Gastroesophageal sphincter (tissue), 4 donors: ENCODE results near the gene NAALADL2. TPM values are rescaled to one million over a fixed set of nuclear protein-coding genes. Genes with fewer than 3 reads are reported as not detected.
A peak's percentile ranks its signal among the peaks of the same experiment; 100 is the strongest.
"Not testable (repeated sequence)": the region's sequence is repeated elsewhere in the genome, so short reads cannot be mapped to it uniquely, and the experiment has no call there.

ENCODE experiments used
- ATAC-seq: fragments of 150-250 bp; one replicate; pipeline ENCODE4 v1.9.1; 2016; ENCODE audit warnings: mild to moderate bottlenecking, moderate library complexity
- H3K27ac ChIP-seq, 4 donors: fragments of 200-600 bp; sonication (generic) in 3 of 4; 1 replicate in 3 of 4; 2 replicates in 1 of 4; pipeline ENCODE4 v1.5.1; 2016 to 2019
- H3K27me3 ChIP-seq: fragments of 200-600 bp; sonication (generic); one replicate; pipeline ENCODE4 v1.5.1; 2019
- H3K36me3 ChIP-seq, 2 donors: fragments of 200-600 bp; sonication (generic); one replicate each; pipeline ENCODE4 v1.5.1; 2019; ENCODE audit warnings: control low read depth in 1 of 2
- H3K4me1 ChIP-seq, 3 donors: fragments of 200-600 bp; sonication (generic); 1 replicate in 2 of 3; 2 replicates in 1 of 3; pipeline ENCODE4 v1.5.1; 2016 to 2019; ENCODE audit warnings: control low read depth in 2 of 3
- H3K4me3 ChIP-seq, 2 donors: fragments of 200-600 bp; sonication (generic); one replicate each; pipeline ENCODE4 v1.5.1; 2019; ENCODE audit warnings: mild to moderate bottlenecking in 1 of 2, moderate library complexity in 1 of 2
- H3K9me3 ChIP-seq, 3 donors: fragments of 200-600 bp; sonication (generic); one replicate each; pipeline ENCODE4 v1.5.1; 2017 to 2019; ENCODE audit warnings: control low read depth in 2 of 3
- CTCF ChIP-seq, 4 experiments: fragments of 200-600 bp in 2 of 4; fragments of 450-650 bp in 2 of 4; sonication (generic) in 1 of 4; IDR thresholded peaks; one replicate each; pipeline ENCODE4 v1.5.1; 2017 to 2019; ENCODE audit warnings: antibody characterized with exemption in 4 of 4, mild to moderate bottlenecking in 2 of 4, moderate library complexity in 2 of 4
- EP300 ChIP-seq: sonication (generic); formaldehyde crosslinking; IDR thresholded peaks from one replicate; pipeline ENCODE4 v1.6.1; 2017; ENCODE audit warnings: antibody characterized with exemption, mild to moderate bottlenecking
- POLR2A ChIP-seq, 2 donors: fragments of 450-650 bp; IDR thresholded peaks; one replicate each; pipeline ENCODE4 v1.6.1; 2017; ENCODE audit warnings: antibody characterized with exemption in 2 of 2, mild to moderate bottlenecking in 2 of 2, moderate library complexity in 1 of 2
- POLR2AphosphoS5 ChIP-seq: sonication (generic); formaldehyde crosslinking; IDR thresholded peaks from one replicate; pipeline ENCODE4 v1.6.1; 2017; ENCODE audit warnings: antibody characterized with exemption
- WGBS, 2 donors: methylation state at CpG; one replicate each; pipeline ENCODE4 v1.1.5; 2018; ENCODE audit warnings: low coverage in 1 of 2; 5-methylcytosine and 5-hydroxymethylcytosine counted together
- total RNA-seq, 4 donors: library from RNA; depleted of rRNA; stranded (reverse); fragments of >200 nt; gene quantifications; one replicate each; pipeline ENCODE4 v1.1.0, GENCODE V29; 2016

NAALADL2 gene
- total RNA-seq, 4 donors from 2014 or later = 3.1 to 7.4 (median 6.2) TPM

DNA sequence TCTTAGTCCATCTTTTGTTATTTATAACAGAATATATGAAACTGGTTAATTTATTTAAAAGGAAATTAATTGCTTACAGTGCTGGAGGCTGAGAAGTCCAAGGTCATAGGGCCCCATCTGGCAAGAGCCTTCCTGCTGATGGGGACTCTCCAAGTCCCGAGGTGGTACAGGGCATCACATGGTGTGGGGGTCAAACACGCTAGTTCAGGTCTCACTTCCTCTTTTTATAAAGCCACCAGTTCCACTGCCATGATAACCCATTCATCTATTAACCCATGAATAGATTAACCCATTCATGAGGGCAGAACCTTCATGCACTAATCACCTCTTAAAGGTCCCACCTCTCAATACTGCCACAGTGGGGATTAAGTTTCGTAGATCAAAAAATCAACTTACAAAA, 659.3 kb downstream of the NAALADL2 start:
- H3K4me3 ChIP-seq = no peak overlapping the region
- H3K36me3 ChIP-seq = no peaks in the 10 kb centered on the region
- 77 to 83% methylated on average over 2 to 3 of the region's 3 CpGs for WGBS, 2 donors
- H3K27ac ChIP-seq = no peak overlapping the region
- no peaks in the 10 kb centered on the region for H3K9me3 ChIP-seq
- no peaks in the 10 kb centered on the region for H3K4me1 ChIP-seq
- TF ChIP-seq POLR2A (IDR thresholded peaks at IDR 0.05) = no peak
- no peak for TF ChIP-seq POLR2AphosphoS5
- TF ChIP-seq EP300 = no peak
- no peak for TF ChIP-seq CTCF (IDR thresholded peaks at IDR 0.05)
- no peak for ATAC-seq
- no peaks in the 10 kb centered on the region for H3K27me3 ChIP-seq

DNA sequence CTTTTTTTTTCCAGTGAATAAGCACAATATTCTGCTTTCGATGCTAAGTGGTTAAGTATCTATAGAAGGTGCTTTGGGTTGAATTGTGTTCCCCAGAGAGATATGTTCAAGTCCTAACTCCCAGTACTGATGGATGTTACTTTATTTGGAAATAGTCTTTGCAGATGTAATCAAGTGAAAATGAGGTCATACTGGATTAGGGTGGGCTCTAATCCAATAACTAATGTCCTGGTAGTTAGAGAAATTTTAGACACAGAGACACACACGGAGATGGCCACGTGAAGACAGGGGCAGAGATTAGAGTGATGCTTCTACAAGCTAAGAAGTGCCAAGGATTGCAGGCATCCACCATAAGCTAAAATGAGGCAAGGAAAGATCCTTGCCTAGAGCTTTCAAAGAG, 662.3 kb downstream of the NAALADL2 start:
- WGBS, 2 donors = 68 to 93% methylated on average over 2 to 3 of the region's 3 CpGs
- Histone ChIP-seq H3K27me3 (no peaks in the 10 kb centered on the region), H3K9me3 (no peaks in the 10 kb centered on the region), H3K4me1 (no peaks in the 10 kb centered on the region), H3K4me3 (no peak overlapping the region), H3K27ac (no peak overlapping the region), H3K36me3 (no peaks in the 10 kb centered on the region)
- ATAC-seq = no peak
- TF ChIP-seq CTCF (IDR thresholded peaks at IDR 0.05) = no peak
- TF ChIP-seq POLR2AphosphoS5 = no peak
- TF ChIP-seq EP300 = no peak
- TF ChIP-seq POLR2A (IDR thresholded peaks at IDR 0.05) = no peak

DNA sequence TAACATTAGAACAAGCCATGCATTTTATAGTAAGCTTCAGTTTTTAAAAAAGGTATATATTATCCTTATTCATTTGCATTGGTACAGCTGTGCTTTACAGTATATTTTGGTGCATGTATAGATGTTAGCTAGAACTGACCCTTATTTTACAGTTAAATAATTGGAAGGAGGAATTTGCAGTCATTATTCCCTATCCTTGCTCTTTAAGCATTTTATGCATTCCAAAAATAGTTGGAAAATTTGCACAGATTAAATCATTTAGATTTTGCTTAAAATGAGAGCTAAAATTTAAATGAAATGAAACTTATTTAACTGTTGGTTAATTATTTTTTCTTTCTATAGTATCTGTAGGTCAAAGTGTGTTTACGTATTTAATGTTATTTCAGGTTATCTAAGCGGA, 667.1 kb downstream of the NAALADL2 start:
- H3K4me3 ChIP-seq = peak overlapping the region; percentile 34 to 41
- H3K36me3 ChIP-seq = no peaks in the 10 kb centered on the region
- H3K27me3 ChIP-seq = no peaks in the 10 kb centered on the region
- 50 to 69% methylated on average over 2 of the region's 2 CpGs for WGBS, 2 donors
- H3K4me1 ChIP-seq = no peaks in the 10 kb centered on the region
- H3K27ac ChIP-seq = no peak overlapping the region
- H3K9me3 ChIP-seq = no peaks in the 10 kb centered on the region
- ATAC-seq = no peak
- TF ChIP-seq EP300 (no peak), POLR2AphosphoS5 (no peak), POLR2A (IDR thresholded peaks at IDR 0.05) (no peak), CTCF (IDR thresholded peaks at IDR 0.05) (no peak)

- no peak for ATAC-seq
- H3K4me3 ChIP-seq = peak overlapping the region; percentile 34 to 41
- no peak for TF ChIP-seq CTCF (IDR thresholded peaks at IDR 0.05)
- no peak for TF ChIP-seq POLR2A (IDR thresholded peaks at IDR 0.05)
- no peaks in the 10 kb centered on the region for H3K4me1 ChIP-seq
- no peak overlapping the region for H3K27ac ChIP-seq
- H3K27me3 ChIP-seq = no peaks in the 10 kb centered on the region
- no peaks in the 10 kb centered on the region for H3K9me3 ChIP-seq
- 53 to 57% methylated on average over 4 of the region's 4 CpGs for WGBS, 2 donors
- no peaks in the 10 kb centered on the region for H3K36me3 ChIP-seq
These were observed 667.6 kb downstream of the NAALADL2 start for GRCh38 chr3:175526609-175527280.

- 80 to 100% methylated on average over 1 to 2 of the region's 2 CpGs for WGBS, 2 donors
- H3K27me3 ChIP-seq, H3K36me3 ChIP-seq, ATAC-seq, H3K4me3 ChIP-seq, H3K9me3 ChIP-seq, H3K4me1 ChIP-seq, H3K27ac ChIP-seq: not testable (repeated sequence)
These were observed 669.6 kb downstream of the NAALADL2 start for GRCh38 chr3:175528693-175529092.
